ENCODE measurements around the gene ATP5PO.

DNA sequence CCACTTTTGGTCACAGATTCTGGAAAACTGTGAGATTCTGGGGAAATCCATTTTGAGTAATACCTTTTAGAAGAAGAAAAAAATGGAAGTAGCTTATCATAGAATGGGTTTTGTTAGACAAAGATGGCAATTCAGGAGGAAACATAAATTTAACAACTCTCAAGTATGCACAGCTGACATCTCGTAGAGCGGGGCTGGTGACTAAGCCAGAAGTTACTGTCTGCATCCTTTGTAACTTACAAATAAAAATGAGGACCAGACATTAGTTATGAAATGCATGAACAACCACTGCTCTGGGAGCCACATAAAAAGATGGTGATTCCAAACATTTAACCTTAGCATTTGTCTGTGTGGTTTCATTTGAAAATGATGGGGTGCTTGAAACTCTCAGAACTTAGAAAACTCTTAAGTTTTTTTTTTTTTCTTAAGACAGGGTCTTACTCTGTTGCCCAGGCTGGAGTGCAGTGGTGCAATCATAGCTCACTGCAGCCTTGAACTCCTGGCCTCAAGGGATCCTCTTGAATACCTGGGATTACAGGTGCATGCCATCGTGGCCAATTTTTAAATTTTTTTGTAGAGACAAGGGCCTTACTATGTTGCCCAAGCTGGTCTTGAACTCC, 49.2 kb upstream of the ATP5PO start:
- TF ChIP-seq, protein P1, sequence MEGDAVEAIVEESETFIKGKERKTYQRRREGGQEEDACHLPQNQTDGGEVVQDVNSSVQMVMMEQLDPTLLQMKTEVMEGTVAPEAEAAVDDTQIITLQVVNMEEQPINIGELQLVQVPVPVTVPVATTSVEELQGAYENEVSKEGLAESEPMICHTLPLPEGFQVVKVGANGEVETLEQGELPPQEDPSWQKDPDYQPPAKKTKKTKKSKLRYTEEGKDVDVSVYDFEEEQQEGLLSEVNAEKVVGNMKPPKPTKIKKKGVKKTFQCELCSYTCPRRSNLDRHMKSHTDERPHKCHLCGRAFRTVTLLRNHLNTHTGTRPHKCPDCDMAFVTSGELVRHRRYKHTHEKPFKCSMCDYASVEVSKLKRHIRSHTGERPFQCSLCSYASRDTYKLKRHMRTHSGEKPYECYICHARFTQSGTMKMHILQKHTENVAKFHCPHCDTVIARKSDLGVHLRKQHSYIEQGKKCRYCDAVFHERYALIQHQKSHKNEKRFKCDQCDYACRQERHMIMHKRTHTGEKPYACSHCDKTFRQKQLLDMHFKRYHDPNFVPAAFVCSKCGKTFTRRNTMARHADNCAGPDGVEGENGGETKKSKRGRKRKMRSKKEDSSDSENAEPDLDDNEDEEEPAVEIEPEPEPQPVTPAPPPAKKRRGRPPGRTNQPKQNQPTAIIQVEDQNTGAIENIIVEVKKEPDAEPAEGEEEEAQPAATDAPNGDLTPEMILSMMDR (conservative IDR thresholded peaks at IDR 0.05; ENCODE audit: low read length) = no peak
- no peak for TF ChIP-seq EZH2phosphoT487 (IDR thresholded peaks at IDR 0.05; ENCODE audit: borderline replicate concordance, low read depth, low read length)

All from OCI-LY7 (cell line).